H9 (cell line): ENCODE data around the gene FGFBP2. TPM values are rescaled to one million over a fixed set of nuclear protein-coding genes. Genes with fewer than 3 reads are reported as not detected.

Experiments used
- DNase-seq: peaks from one replicate; pipeline ENCODE4 v3.0.0-alpha.2; 2017
- H2AFZ ChIP-seq: one replicate; pipeline ENCODE4 v1.6.1; 2013; ENCODE audit warnings: mild to moderate bottlenecking, low read length, control low read depth, moderate library complexity
- H2AK5ac ChIP-seq: 2 replicates; pipeline ENCODE4 v1.6.1; 2013; ENCODE audit warnings: low read length, control low read depth, mixed read lengths; ENCODE audit not compliant: insufficient read length
- H2BK120ac ChIP-seq: one replicate; pipeline ENCODE4 v1.6.1; 2013; ENCODE audit warnings: low read depth, mild to moderate bottlenecking, low read length, control low read depth, inconsistent platforms; ENCODE audit not compliant: poor library complexity, severe bottlenecking
- H2BK12ac ChIP-seq: 2 replicates; pipeline ENCODE4 v1.6.1; 2013; ENCODE audit warnings: low read length, control low read depth, mixed read lengths, low read depth; ENCODE audit not compliant: insufficient read length
- H2BK15ac ChIP-seq: 2 replicates; pipeline ENCODE4 v1.6.1; 2013; ENCODE audit warnings: low read depth, low read length, control low read depth
- H2BK20ac ChIP-seq: one replicate; pipeline ENCODE4 v1.6.1; 2013; ENCODE audit warnings: low read depth, mild to moderate bottlenecking, low read length, control low read depth, inconsistent platforms; ENCODE audit not compliant: poor library complexity, severe bottlenecking
- H2BK5ac ChIP-seq: 2 replicates; pipeline ENCODE4 v1.6.1; 2013; ENCODE audit warnings: low read length, control low read depth, mixed read lengths; ENCODE audit not compliant: insufficient read length
- H3K14ac ChIP-seq: 2 replicates; pipeline ENCODE4 v1.6.1; 2013; ENCODE audit warnings: low read length, control low read depth; ENCODE audit not compliant: insufficient read depth
- H3K18ac ChIP-seq: 2 replicates; pipeline ENCODE4 v1.6.1; 2013; ENCODE audit warnings: low read depth, mild to moderate bottlenecking, mixed read lengths, low read length, control low read depth; ENCODE audit not compliant: insufficient read length
- H3K23ac ChIP-seq: 2 replicates; pipeline ENCODE4 v1.6.1; 2013; ENCODE audit warnings: low read length, control low read depth, mixed read lengths, low read depth; ENCODE audit not compliant: insufficient read length
- H3K23me2 ChIP-seq: 2 replicates; pipeline ENCODE4 v1.6.1; 2013; ENCODE audit warnings: low read depth, mild to moderate bottlenecking, mixed read lengths, low read length, control low read depth; ENCODE audit not compliant: insufficient read length, poor library complexity, severe bottlenecking
- H3K27ac ChIP-seq: 2 replicates; pipeline ENCODE4 v1.5.1; 2013; ENCODE audit warnings: low read length, control low read depth, mixed read lengths, low read depth; ENCODE audit not compliant: insufficient read length
- H3K27me3 ChIP-seq: 2 replicates; pipeline ENCODE4 v1.6.1; 2013; ENCODE audit warnings: low read length, control low read depth, inconsistent platforms; ENCODE audit not compliant: insufficient read depth
- H3K4ac ChIP-seq: 2 replicates; pipeline ENCODE4 v1.6.1; 2013; ENCODE audit warnings: low read depth, mild to moderate bottlenecking, control low read depth, inconsistent platforms, low read length, moderate library complexity
- H3K4me1 ChIP-seq: 2 replicates; pipeline ENCODE4 v1.6.1; 2013; ENCODE audit warnings: low read length, control low read depth, inconsistent platforms; ENCODE audit not compliant: insufficient read depth
- H3K4me2 ChIP-seq: 2 replicates; pipeline ENCODE4 v1.6.1; 2013; ENCODE audit warnings: low read length, control low read depth, mixed read lengths; ENCODE audit not compliant: insufficient read length, insufficient read depth
- H3K56ac ChIP-seq: 2 replicates; pipeline ENCODE4 v1.6.1; 2013; ENCODE audit warnings: low read depth, mild to moderate bottlenecking, mixed read lengths, low read length, control low read depth; ENCODE audit not compliant: insufficient read length
- H3K79me1 ChIP-seq: 2 replicates; pipeline ENCODE4 v1.6.1; 2013; ENCODE audit warnings: low read depth, mild to moderate bottlenecking, moderate library complexity, low read length, control low read depth, inconsistent platforms; ENCODE audit not compliant: insufficient read depth, poor library complexity, severe bottlenecking
- H3K79me2 ChIP-seq: 2 replicates; pipeline ENCODE4 v1.6.1; 2013; ENCODE audit warnings: low read length, control low read depth, inconsistent platforms; ENCODE audit not compliant: insufficient read depth
- H3K9ac ChIP-seq: 2 replicates; pipeline ENCODE4 v1.6.1; 2013; ENCODE audit warnings: low read length, control low read depth, mixed read lengths; ENCODE audit not compliant: insufficient read length; ENCODE audit errors: extremely low read depth
- H3K9me3 ChIP-seq: one replicate; pipeline ENCODE4 v1.6.1; 2013; ENCODE audit warnings: low read depth, low read length, inconsistent platforms; ENCODE audit not compliant: control insufficient read depth
- H3T11ph ChIP-seq: one replicate; pipeline ENCODE4 v1.6.1; 2013; ENCODE audit warnings: mild to moderate bottlenecking, low read length, control low read depth, inconsistent platforms
- H4K20me1 ChIP-seq: one replicate; pipeline ENCODE4 v1.6.1; 2013; ENCODE audit not compliant: control insufficient read depth, insufficient read length, insufficient read depth
- H4K5ac ChIP-seq: 2 replicates; pipeline ENCODE4 v1.6.1; 2013; ENCODE audit warnings: low read depth, mild to moderate bottlenecking, mixed read lengths, low read length, control low read depth; ENCODE audit not compliant: insufficient read length
- H4K8ac ChIP-seq: replicated peaks from 2 replicates; pipeline ENCODE4 v1.6.1; 2013; ENCODE audit warnings: low read length, control low read depth, mixed read lengths, low read depth; ENCODE audit not compliant: insufficient read length
- H4K91ac ChIP-seq: 2 replicates; pipeline ENCODE4 v1.6.1; 2013; ENCODE audit warnings: low read depth, mild to moderate bottlenecking, moderate library complexity, mixed read lengths, low read length, control low read depth; ENCODE audit not compliant: insufficient read length
- H3K27ac Mint-ChIP-seq, 3 experiments: 2 replicates in 2 of 3; 3 replicates in 1 of 3; pipeline ENCODE4 v1.8.0; 2020 to 2021; ENCODE audit warnings: mixed read lengths in 3 of 3, mild to moderate bottlenecking in 1 of 3, moderate library complexity in 1 of 3
- H3K27me3 Mint-ChIP-seq: 2 replicates; pipeline ENCODE4 v1.8.0; 2021; ENCODE audit warnings: low read depth, mild to moderate bottlenecking, moderate library complexity, mixed read lengths
- H3K36me3 Mint-ChIP-seq, 3 experiments: 2 replicates in 2 of 3; 3 replicates in 1 of 3; pipeline ENCODE4 v1.8.0; 2020 to 2021; ENCODE audit warnings: low read depth in 3 of 3, mixed read lengths in 3 of 3; ENCODE audit not compliant: insufficient read depth in 1 of 3
- H3K4me1 Mint-ChIP-seq, 2 experiments: 2 replicates each; pipeline ENCODE4 v1.8.0; 2020; ENCODE audit warnings: mixed read lengths in 2 of 2
- H3K4me3 Mint-ChIP-seq, 2 experiments: 2 replicates in 1 of 2; 3 replicates in 1 of 2; pipeline ENCODE4 v1.8.0; 2020 to 2021; ENCODE audit warnings: mild to moderate bottlenecking in 2 of 2, mixed read lengths in 2 of 2, moderate library complexity in 1 of 2
- H3K9me3 Mint-ChIP-seq, 2 experiments: 2 replicates in 1 of 2; 3 replicates in 1 of 2; pipeline ENCODE4 v1.8.0; 2020; ENCODE audit warnings: mild to moderate bottlenecking in 2 of 2, mixed read lengths in 2 of 2, moderate library complexity in 1 of 2
- WGBS: extraction: QIAGEN DNeasy Blood & Tissue Kit; methylation state at CpG from one replicate; pipeline ENCODE4 v1.1.7; 2013; ENCODE audit warnings: missing lambda C conversion rate, low lambda C conversion rate, mixed read lengths; ENCODE audit not compliant: insufficient read length; ENCODE audit errors: extremely low coverage; 5-methylcytosine and 5-hydroxymethylcytosine counted together
- total RNA-seq: library from RNA; stranded (reverse); gene quantifications from 2 replicates; pipeline ENCODE4 v1.2.1, GENCODE V29; 2021
- TF ChIP-seq, protein P1 (sequence below): fragments of 200-600 bp; sonication (generic); conservative IDR thresholded peaks from 3 replicates; pipeline ENCODE4 v1.8.0; 2021; ENCODE audit warnings: antibody characterized with exemption, mild to moderate bottlenecking

Gene FGFBP2
- total RNA-seq, 1 experiment from 2014 or later, result not detected

DNA sequence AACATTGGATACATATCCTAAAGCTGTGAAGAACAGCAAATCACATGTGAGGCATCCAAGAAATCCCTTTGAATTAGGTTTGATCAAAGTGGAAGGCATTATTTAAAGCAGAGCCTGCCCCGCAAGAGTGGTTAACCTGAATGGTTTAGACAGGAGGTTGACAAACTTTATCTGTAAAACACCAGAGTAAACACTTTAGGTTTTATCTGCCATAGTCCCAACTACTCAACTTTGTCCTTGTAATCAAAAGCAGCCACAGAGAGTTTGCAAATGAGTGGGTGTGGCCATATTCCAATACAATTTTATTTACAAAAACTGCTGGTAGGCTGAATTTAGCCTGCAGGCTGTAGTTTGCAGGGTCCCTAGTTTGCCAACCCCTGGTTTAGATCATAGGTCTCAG is 25.2 kb upstream of the FGFBP2 start:
- H2BK120ac ChIP-seq, result no peak overlapping the region
- no peak overlapping the region for H2AK5ac ChIP-seq
- WGBS, result no CpG with 5 or more reads among the region's 1 CpG
- H3K23ac ChIP-seq, result no peak overlapping the region
- Mint-ChIP-seq H3K27me3 (no peaks in the 10 kb centered on the region), H3K4me3 (no peak overlapping the region), H3K27ac (no peak overlapping the region), H3K9me3 (peaks cover 0 to 3% of the 10 kb centered on the region in 2 experiments; a peak in 2 of 5 replicates), H3K36me3 (peaks cover 60 to 92% (median 90%) of the 10 kb centered on the region in 3 experiments), H3K4me1 (peaks cover 0 to 8% of the 10 kb centered on the region in 2 experiments; a peak in 1 of 4 replicates)
- H3K4me2 ChIP-seq, result no peak overlapping the region
- TF ChIP-seq, protein P1, sequence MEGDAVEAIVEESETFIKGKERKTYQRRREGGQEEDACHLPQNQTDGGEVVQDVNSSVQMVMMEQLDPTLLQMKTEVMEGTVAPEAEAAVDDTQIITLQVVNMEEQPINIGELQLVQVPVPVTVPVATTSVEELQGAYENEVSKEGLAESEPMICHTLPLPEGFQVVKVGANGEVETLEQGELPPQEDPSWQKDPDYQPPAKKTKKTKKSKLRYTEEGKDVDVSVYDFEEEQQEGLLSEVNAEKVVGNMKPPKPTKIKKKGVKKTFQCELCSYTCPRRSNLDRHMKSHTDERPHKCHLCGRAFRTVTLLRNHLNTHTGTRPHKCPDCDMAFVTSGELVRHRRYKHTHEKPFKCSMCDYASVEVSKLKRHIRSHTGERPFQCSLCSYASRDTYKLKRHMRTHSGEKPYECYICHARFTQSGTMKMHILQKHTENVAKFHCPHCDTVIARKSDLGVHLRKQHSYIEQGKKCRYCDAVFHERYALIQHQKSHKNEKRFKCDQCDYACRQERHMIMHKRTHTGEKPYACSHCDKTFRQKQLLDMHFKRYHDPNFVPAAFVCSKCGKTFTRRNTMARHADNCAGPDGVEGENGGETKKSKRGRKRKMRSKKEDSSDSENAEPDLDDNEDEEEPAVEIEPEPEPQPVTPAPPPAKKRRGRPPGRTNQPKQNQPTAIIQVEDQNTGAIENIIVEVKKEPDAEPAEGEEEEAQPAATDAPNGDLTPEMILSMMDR, result no peak
- no peak overlapping the region for H2BK5ac ChIP-seq
- H3T11ph ChIP-seq, result no peak overlapping the region
- H3K9me3 ChIP-seq, result peaks cover 5% of the 10 kb centered on the region
- H4K91ac ChIP-seq, result no peak overlapping the region
- H2BK12ac ChIP-seq, result no peak overlapping the region
- no peak overlapping the region for H2BK15ac ChIP-seq
- no peak overlapping the region for H3K56ac ChIP-seq
- H2BK20ac ChIP-seq, result no peak overlapping the region
- H3K4me1 ChIP-seq, result no peaks in the 10 kb centered on the region
- no peak overlapping the region for H3K9ac ChIP-seq
- no peaks in the 10 kb centered on the region for H4K20me1 ChIP-seq
- no peak overlapping the region for H3K4ac ChIP-seq
- H3K79me2 ChIP-seq, result no peaks in the 10 kb centered on the region
- no peak overlapping the region for H3K18ac ChIP-seq
- no peak for DNase-seq
- H3K27ac ChIP-seq, result no peak overlapping the region
- H4K8ac ChIP-seq, result no peak overlapping the region
- H3K79me1 ChIP-seq, result no peaks in the 10 kb centered on the region
- H2AFZ ChIP-seq, result no peak overlapping the region
- no peaks in the 10 kb centered on the region for H3K23me2 ChIP-seq
- no peaks in the 10 kb centered on the region for H3K27me3 ChIP-seq
- no peak overlapping the region for H4K5ac ChIP-seq
- no peak overlapping the region for H3K14ac ChIP-seq
